Amniotic epithelial cell (primary cell): ENCODE results near the gene PAM.

Source experiments
- DNase-seq: peaks from one replicate; pipeline ENCODE4 v3.0.0-alpha.2; 2010; ENCODE audit warnings: low read depth

The PAM gene

DNA sequence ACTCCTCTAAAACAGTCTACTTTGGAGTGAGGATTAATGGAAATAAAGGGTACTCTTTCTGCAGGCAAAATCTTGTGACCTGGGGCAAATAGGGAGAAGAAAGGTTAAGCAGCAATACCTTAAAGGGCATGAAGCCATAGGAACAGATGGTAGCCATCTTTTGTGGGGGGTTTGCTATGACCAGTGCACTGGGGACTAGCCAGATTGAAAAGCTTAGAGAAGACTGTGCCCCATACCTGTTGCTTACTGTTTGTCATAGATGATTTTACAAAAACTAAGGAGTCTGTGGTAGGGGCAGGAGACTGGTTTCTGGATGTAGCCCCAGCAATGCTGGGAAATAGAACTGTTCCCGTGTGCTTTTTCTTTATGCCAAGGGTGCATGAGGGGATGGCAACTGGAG, 58.6 kb downstream of the PAM start:
- no peak for DNase-seq

DNA sequence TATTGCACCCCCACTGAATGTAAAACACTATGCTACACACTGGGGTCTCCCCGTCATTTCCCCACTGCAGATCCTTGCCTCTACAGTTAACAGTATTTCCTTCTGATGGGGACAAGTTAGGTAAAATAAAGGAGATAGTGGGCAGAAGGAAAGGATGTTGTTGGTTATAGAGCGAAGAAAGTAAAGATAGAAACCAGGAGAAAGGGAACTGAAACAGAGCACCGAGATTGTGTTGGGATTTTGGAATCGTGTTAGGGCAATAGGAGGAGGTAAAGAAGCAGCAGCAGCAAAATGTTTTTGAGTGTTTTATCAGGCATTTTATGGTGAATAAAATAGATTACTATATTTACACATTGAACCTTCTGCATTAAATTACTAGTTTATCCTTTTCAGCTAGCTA, 60.0 kb downstream of the PAM start:
- DNase-seq, result no peak

DNA sequence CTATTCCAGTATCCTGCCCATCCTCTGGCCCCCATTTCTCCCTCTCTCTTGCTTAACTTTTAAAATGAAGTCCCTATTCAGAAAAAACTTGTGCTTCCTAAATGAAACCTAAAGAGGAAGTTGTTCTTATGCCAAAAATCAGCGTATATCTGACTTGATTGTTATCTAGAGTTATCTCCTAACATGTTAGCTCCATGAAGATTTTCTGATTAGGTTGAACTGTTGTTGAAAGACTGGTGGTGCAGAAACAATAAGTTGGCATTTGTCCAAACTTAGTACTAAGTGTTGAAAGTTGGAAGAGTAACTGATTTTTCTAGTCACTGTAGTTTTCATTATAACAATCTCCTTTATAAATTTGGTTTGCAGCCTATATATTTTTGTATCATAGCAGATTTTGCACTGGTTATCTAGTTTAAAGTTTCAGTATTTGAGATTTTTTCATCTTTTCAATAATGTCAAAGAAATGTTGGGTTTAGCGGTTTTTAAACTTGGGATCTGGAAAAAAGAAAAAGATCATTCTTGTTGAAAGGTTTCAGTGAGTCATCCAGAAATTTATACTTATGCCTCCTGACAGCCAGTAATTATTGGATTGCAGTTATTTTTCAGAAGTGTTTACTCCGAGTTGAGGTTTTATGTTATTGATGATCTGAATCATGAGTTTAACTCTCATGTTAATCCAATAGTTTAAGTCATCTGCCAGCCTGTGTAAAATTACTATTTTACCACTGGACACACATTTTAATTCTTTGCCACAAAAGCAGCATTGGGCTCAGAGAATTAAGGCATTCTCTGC, 60.6 kb downstream of the PAM start:
- no peak for DNase-seq

DNA sequence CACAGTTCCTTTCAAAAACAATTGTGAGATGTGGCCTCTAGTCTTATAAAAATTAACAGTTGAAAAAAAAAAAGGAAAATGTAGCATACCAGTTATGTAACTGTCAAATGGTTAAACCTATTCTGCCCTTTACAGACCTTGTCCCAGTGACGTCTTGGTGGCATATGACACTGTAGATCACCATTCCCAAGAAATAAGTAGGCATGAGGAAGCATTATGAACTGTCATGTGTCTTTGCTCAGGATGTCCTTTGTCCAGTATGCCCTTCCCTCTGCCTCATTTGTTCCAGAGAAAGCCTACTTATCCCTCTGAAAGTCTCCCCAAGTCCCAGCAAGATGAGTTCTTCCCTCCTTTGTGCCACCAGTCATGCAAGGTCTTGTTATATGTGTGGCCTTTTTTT, 63.2 kb downstream of the PAM start:
- no peak for DNase-seq

DNA sequence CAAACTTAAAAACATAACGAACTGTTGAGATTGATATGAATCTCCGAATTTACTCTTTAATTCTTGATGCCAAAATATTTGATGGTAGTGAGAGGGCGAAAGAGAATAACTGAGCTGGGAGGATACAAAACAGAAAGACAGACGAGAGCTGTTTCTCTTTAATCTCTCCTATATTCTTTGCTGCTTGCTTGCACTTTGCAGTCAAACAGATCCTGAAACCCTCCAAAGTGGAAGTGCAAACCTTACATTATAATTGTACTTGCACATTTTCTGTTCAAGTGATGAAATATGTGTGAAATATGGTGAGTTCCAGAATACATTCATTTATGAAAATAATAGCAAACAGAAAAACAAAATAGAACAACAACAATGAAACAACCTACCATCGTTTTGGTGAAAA, 63.8 kb downstream of the PAM start:
- DNase-seq, result no peak

DNA sequence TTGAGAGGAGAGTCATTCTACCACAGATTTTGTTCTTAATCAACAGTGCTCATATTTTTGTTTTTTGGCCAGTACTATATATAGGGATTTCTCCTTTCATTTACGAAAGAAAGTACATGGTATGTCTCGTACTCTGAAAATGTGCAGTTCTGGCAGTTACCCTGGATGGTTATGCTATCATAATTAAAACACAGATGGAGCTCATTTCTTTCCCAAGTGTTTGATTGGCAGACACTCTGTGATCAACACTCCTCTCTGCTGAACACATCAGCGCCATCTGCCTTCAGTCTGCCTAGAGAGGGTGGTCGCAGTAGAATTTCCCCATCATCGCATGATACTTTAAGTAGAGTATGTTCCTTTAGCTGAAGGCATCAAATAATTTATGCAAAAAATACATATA, 64.5 kb downstream of the PAM start:
- DNase-seq, result no peak

DNA sequence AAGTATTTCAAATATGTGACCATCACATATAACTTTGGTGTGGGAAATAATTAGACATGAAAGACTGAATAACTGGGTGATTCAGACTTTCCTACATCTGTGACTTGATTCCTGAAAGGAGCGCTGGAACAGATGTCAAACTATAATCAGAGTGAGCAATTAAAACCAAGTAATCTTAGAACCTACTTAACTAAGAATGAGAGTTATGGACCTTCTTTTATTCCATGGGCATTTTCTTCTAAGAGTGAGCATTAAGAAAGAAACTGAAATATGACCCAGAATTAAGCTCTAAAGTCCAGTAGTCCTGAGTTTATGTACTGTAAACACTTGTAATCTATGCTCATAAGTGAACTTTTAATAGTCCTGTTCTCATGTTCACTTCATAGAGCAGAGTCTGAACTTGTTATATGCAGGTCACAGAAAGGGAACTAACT, 68.4 kb downstream of the PAM start:
- DNase-seq, result peak; percentile 51

DNA sequence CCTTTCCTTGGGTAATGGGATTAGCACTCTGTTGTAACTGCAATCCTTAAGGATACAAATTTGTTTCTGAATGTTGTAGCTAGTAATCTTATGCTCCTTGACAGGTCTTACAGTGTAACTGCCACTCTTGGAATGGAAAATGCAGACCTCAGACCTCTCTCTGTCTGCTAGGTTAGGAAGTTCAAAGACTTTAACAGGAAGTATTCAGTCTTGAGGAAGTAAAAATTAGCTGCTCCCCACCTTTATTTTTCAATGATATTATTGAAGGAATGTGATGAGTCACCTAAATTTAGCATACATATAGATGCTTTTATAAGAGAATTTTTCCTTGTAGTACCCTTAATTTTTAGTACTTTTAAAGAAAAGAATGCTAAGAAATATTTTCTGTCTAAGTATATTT, 71.5 kb downstream of the PAM start:
- DNase-seq, result no peak

DNA sequence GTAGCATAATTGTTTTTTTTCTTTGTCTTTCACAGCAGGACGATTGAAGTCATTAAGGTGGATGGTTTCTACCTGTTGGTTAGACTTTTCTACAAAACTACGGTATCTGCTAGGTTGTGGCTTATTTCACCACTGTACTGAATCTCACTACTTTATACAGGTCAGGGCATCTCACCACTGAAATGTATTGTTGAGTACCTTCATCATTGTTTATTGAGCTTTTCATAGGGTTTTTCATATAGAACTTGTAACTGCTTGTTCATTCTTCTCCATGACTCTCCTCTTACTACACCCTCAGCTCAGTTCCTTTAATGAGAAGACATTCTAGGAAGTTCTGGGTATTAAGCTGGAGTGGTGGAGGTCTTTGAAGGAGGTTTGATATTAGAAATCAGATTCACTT, 75.1 kb downstream of the PAM start:
- DNase-seq, result no peak

DNA sequence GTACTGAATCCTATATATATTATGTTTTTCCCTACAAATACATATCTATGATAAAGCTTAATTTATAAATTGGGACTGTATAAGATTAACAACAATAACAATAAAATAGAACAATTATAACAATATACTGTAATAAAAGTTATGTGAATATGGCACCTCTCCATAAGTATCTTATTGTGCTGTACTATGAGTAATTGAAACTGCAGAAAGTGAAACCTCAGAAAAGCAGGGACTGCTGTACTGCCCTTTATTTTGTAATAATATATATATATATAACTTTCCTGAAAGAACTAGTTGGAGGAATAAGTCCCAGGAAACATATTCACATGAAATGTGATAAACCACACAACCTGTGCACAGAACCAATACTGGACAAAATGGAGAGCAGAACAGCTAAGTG, 77.3 kb downstream of the PAM start:
- no peak for DNase-seq

DNA sequence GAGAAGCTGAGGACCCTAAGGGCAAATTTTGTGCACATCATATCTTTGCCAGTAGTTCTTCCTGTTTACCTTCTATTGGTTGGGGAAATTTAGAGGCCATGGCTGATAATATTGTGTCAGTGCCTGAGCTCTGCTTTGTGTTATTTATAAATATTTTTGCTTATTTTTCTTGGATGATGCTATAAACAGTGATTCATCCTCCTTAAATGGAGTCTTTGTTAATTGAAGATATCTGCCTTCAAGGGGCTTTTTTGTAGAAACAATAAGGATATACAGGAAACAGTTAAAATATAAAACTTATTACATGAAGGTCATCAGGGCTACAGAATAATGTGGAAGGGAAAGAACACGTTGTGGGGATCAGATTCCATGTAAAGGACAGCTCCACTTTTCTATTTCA, 78.0 kb downstream of the PAM start:
- no peak for DNase-seq

DNA sequence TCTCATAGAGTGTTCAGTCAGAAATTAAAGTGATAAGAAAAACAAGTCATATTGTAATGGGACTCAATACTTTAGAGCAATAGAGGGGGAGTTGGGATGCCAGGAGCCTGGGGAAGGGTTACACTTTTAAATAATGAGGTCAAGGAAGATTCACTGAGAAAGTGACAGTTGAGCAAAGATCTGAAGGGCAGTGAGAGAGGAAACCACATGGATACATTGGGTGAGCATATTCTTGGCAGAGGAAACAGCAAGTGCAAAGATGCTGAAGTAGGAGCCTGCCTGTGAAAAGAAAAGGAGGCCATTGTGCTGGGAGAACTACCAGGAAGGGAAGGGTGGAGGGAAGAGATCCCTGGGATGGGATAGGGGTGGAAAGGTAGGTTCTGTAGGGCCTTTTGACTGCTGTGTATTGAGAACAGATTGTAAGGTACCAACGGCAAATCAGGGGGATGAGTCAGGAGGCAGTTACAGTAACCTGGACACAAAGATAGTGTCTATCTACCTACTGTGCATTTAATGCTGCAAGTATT, 79.4 kb downstream of the PAM start:
- no peak for DNase-seq

DNA sequence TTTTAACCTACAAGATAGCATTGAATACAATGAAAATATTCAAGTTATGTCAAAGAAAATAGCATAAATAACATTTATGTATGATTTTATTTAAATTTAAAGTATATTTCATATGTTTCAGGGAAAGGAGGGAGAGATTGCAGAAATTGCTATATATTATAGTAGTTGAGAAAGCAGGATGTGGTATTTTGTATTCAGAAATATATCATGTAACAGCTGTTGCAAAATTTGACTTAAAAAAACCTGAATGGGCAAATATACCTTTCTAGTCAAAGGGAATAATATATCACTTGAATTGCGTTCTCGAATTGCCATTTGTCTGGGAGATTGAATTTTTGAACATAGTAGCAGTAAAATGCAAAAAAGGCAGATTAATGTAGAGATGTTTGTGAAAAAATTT, 80.6 kb downstream of the PAM start:
- no peak for DNase-seq

DNA sequence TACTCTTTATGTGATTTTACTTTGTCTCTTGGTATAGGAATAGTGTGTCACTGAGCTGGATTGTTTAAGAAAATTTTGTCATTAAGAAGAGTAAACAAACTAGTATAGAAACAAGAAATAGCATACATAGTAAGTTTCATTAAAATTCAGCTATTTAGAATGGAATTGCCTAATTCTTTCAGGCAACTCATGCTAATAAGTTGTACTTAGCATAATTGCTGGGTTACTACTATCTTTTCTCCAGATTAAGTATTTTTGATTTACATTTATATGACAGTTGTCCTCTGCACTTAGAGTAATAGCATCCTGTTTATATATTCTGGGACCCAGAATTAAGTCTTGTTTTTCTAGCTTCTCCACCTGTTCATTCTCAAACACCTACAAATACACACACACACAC, 85.9 kb downstream of the PAM start:
- no peak for DNase-seq

DNA sequence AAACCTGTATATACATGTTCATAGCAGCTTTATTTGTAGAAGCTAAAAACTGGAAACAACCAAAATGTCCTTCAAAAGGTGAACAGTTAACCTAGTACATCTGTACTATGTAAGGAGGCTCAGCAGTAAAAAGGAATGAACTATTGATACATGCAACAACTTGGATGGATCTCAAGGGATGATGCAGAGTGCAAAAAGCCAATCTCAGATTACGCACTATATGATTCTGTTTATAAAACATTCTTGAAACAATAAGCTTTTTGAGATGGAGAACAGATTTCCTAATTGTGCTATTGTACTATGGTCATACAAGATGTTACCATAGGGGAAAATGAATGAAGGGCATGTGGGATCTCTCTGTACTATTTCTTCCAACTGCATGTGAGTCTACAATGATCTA, 88.9 kb downstream of the PAM start:
- DNase-seq, result no peak

DNA sequence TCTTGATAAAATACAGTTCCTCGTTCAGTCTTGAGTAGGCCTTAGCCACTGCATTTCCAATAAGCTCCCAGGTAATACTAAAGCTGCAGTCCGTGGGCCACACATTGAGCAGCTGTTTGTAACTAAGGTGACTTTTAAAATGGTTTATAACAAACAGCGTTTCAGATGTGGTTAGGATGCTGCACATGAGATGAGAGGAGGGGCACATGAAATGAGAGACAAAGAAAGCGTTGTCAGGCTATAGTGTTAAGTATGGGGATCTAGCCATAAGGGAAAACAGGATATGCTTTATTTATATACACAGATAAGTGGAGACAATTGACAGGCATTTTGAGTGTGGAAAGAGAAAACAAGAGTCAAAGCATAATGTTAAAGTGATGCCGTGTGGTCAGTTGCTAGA, 89.9 kb downstream of the PAM start:
- no peak for DNase-seq

DNA sequence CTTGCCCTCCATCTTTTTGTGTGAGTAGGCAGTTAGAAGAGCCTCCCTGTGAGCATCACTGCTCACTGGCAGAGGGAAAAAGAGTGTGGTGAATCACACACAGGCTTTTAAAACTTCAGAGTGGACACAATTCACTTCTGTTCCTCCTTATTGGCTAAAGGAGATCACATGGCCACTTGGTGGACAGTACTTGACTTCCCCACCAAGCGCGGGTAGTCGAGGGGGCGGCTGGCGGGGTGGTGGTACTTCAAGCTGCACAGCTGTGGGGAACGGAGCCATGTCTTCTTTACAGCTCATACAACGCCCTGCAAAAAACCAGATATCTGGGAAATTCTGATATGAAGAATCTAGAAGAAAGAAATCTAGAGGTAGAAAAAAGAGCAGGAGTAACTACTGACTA, 95.4 kb downstream of the PAM start:
- no peak for DNase-seq

DNA sequence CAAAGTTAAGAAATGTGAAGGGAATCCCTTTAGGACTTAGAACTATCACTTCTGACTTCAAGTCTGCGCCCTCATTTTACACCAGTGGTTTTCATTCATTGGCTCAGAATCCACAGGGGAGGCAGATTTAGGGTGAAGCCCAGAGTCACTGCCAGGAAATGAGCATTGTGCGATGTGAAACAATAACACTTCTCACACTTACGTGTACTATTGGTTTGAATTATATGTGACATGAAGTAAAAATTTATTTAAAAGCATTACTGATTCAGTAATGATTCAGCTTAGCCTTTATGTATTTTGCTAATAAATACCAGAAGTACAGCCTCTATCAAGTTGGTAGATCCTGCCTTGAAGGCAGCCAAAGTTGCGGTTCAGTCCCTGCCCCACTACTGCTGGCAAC, 98.6 kb downstream of the PAM start:
- DNase-seq, result no peak

DNA sequence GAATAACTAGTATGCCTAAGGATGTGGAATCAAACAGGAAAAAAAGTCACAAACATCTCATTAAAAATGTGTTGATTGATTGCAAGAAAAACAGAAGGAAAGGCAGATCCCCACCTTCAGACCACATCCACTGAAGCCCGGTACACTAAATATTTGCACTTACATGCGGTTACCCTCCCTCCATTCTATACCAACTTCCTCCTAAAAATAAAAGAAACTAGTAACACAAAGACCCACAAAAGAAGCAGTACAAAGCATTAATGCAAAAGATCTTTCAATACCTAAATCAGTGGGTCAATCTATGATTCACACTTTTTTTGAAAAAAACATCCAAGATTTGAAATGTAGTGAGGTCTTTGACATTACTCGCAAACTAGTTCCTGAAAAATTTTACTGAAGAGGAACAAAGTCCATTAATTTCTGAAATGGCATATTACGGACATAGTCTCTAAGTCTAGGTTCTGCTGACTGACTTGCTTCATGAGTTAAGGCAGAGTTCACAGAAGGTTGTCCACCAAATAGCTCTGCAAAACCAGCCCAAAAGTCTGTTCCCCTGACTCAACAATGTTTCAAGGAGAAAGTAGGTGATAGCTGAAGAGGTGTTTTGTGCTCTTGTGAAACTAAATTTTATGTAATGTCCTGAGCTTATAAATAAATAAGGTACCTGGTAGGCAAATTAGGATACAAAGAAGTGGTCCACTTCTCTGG, 100.7 kb downstream of the PAM start:
- no peak for DNase-seq

DNA sequence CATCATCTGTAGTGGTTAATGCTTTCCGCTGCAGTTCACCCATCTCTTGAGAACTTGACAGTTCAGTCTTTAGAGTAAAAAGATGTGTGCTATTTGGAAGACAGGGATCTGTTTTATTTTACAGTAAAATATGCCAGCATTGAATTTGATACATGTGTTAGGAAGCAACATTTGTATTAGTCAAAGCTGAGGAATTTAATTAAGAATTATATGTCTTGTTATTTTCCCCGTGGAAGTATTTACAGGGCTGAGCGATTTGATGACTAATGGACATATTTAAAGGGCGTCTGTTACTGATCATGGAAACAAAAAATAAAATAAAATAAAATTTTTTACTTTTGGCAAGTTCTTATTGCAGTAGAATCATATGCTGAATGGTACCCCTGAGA, 101.3 kb downstream of the PAM start:
- DNase-seq, result peak; percentile 56

DNA sequence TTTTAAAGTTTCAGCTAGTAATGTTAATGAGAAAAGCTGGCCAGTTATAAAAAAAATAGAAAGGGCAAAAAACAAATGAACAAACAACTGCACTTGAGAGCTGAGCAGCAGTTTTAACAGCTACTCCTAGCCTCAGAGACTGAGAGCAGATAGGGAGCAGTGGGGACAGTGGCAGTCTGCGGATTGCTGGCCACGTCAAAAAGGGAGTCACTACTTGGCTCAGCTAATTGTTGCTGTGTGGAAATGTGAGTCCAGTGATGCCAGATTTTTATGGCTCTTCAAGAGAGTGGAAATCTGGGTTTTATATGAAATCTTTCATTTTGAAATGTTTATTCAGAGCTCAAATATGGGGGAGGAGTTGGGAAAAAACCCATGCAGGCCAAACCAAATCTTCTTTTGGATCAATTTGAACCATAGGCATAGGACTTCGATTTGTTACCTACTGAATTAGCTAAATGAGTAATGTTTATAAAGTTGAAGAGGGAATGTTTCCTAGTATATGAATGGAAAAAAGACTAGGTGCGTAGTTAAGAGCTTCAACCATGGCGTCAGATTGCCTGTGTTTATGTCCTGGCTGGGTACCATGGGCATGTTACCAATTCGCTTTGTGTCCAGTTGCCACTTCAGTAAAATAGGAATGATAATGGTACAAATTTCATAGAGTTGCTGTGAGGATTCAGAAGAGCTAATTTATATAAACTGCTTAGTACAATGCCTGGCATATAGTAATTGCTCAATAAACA, 102.1 kb downstream of the PAM start:
- DNase-seq, result no peak

DNA sequence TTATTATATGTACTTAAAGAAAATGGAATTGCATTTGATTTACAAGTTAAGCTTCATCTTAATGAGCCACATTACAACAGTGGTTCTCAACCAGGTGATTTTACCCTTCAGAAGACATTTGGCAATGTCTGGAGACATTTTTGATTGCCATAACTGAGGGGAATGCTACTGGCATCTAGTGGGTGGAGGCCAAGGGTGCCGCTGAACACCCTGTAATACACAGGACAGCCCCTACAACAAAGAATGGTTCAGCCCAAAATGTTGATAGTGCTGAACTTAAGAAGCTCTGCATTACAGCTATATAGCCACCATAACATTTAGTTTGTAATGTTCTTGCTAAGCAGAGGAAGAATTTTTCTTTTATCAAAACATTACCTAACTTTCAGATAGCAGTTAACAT, 103.1 kb downstream of the PAM start:
- no peak for DNase-seq

DNA sequence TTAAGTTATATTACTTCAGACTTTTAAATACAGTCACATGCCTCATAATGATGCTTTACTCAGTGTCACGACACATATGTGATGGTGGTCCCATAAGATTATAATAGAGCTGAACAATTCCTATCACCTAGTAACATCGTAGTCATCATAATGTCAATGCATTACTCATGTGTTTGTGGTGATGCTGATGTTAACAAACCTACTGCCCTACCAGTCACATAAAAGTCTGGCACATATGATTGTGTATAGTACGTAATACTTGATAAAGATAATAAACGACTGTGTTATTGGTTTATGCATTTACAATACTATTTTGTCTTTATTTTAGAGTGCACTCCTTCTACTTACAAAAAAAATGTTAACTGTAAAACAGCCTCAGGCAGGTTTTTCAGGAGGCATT, 103.7 kb downstream of the PAM start:
- peak; percentile 44 for DNase-seq
